ENCODE data around the gene MAST4.
A peak's percentile ranks its signal among the peaks of the same experiment; 100 is the strongest.

The MAST4 gene

GRCh38 chr5:66595756-66596635, at the start of gene MAST4 (continued):
- TF ChIP-seq ZNF148 (tag by site-specific recombination; IDR thresholded peaks at IDR 0.05; ENCODE audit: borderline replicate concordance) (no peak), ZFP3 (tag by site-specific recombination; IDR thresholded peaks at IDR 0.05; ENCODE audit: low read depth) (no peak), KLF10 (tag by site-specific recombination; IDR thresholded peaks at IDR 0.05) (peak; percentile 65; the same call in 1 of the 2 replicates), ZNF202 (tag by site-specific recombination; IDR thresholded peaks at IDR 0.05; ENCODE audit: borderline replicate concordance) (no peak), FEZF1 (tag by site-specific recombination; IDR thresholded peaks at IDR 0.05) (no peak), ZNF530 (tag by site-specific recombination; IDR thresholded peaks at IDR 0.05; ENCODE audit: low read depth) (no peak), ZSCAN16 (tag by site-specific recombination; IDR thresholded peaks at IDR 0.05) (no peak), ZBTB8A (tag by site-specific recombination; IDR thresholded peaks at IDR 0.05) (peak; percentile 79), ZFP69B (tag by site-specific recombination; IDR thresholded peaks at IDR 0.05) (no peak), ZNF654 (tag by site-specific recombination; IDR thresholded peaks at IDR 0.05; ENCODE audit: low read depth) (no peak), SCRT1 (tag by site-specific recombination; IDR thresholded peaks at IDR 0.05; ENCODE audit: borderline replicate concordance) (no peak), ZNF776 (tag by site-specific recombination; IDR thresholded peaks at IDR 0.05; ENCODE audit: borderline replicate concordance) (no peak), ZNF211 (tag by site-specific recombination; IDR thresholded peaks at IDR 0.05; ENCODE audit: low read depth) (no peak), ZNF48 (tag by site-specific recombination; IDR thresholded peaks at IDR 0.05) (no peak), REPIN1 (tag by site-specific recombination; IDR thresholded peaks at IDR 0.05; ENCODE audit: low read depth) (no peak), WT1 (tag by site-specific recombination; IDR thresholded peaks at IDR 0.05) (no peak), ZNF785 (tag by site-specific recombination; IDR thresholded peaks at IDR 0.05) (no peak), ZNF843 (tag by site-specific recombination; IDR thresholded peaks at IDR 0.05) (no peak; the same call in 1 of the 2 replicates), ZNF16 (tag by site-specific recombination; IDR thresholded peaks at IDR 0.05; ENCODE audit: low read depth) (no peak), ZNF416 (tag by site-specific recombination; IDR thresholded peaks at IDR 0.05) (no peak), GFI1B (tag by site-specific recombination; IDR thresholded peaks at IDR 0.05) (no peak), ZNF561 (tag by site-specific recombination; IDR thresholded peaks at IDR 0.05; ENCODE audit: borderline replicate concordance) (0 out of 2 replicates have a peak, but pooled peaks have one; percentile 77), ZBTB7A (tag by site-specific recombination; IDR thresholded peaks at IDR 0.05; ENCODE audit: low read depth) (no peak), HOXA7 (CRISPR knock-in tag; IDR thresholded peaks at IDR 0.05; ENCODE audit: borderline replicate concordance) (no peak), ZNF37A (tag by site-specific recombination; IDR thresholded peaks at IDR 0.05) (no peak), KLF7 (tag by site-specific recombination; IDR thresholded peaks at IDR 0.05; ENCODE audit: borderline replicate concordance) (no peak), ZIC2 (tag by site-specific recombination; IDR thresholded peaks at IDR 0.05) (no peak; the same call in 1 of the 2 replicates), ZNF155 (tag by site-specific recombination; IDR thresholded peaks at IDR 0.05) (no peak)
- TF ChIP-seq, protein P1, sequence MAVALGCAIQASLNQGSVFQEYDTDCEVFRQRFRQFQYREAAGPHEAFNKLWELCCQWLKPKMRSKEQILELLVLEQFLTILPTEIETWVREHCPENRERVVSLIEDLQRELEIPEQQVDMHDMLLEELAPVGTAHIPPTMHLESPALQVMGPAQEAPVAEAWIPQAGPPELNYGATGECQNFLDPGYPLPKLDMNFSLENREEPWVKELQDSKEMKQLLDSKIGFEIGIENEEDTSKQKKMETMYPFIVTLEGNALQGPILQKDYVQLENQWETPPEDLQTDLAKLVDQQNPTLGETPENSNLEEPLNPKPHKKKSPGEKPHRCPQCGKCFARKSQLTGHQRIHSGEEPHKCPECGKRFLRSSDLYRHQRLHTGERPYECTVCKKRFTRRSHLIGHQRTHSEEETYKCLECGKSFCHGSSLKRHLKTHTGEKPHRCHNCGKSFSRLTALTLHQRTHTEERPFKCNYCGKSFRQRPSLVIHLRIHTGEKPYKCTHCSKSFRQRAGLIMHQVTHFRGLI (tag by site-specific recombination; IDR thresholded peaks at IDR 0.05) = peak; percentile 69
- TF ChIP-seq, protein P2, sequence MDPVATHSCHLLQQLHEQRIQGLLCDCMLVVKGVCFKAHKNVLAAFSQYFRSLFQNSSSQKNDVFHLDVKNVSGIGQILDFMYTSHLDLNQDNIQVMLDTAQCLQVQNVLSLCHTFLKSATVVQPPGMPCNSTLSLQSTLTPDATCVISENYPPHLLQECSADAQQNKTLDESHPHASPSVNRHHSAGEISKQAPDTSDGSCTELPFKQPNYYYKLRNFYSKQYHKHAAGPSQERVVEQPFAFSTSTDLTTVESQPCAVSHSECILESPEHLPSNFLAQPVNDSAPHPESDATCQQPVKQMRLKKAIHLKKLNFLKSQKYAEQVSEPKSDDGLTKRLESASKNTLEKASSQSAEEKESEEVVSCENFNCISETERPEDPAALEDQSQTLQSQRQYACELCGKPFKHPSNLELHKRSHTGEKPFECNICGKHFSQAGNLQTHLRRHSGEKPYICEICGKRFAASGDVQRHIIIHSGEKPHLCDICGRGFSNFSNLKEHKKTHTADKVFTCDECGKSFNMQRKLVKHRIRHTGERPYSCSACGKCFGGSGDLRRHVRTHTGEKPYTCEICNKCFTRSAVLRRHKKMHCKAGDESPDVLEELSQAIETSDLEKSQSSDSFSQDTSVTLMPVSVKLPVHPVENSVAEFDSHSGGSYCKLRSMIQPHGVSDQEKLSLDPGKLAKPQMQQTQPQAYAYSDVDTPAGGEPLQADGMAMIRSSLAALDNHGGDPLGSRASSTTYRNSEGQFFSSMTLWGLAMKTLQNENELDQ (tag by site-specific recombination; IDR thresholded peaks at IDR 0.05; ENCODE audit: low read depth) = no peak
- TF ChIP-seq, protein P3, sequence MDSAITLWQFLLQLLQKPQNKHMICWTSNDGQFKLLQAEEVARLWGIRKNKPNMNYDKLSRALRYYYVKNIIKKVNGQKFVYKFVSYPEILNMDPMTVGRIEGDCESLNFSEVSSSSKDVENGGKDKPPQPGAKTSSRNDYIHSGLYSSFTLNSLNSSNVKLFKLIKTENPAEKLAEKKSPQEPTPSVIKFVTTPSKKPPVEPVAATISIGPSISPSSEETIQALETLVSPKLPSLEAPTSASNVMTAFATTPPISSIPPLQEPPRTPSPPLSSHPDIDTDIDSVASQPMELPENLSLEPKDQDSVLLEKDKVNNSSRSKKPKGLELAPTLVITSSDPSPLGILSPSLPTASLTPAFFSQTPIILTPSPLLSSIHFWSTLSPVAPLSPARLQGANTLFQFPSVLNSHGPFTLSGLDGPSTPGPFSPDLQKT (IDR thresholded peaks at IDR 0.05; ENCODE audit: borderline replicate concordance, low read depth, low read length) = no peak
- TF ChIP-seq, protein P4, sequence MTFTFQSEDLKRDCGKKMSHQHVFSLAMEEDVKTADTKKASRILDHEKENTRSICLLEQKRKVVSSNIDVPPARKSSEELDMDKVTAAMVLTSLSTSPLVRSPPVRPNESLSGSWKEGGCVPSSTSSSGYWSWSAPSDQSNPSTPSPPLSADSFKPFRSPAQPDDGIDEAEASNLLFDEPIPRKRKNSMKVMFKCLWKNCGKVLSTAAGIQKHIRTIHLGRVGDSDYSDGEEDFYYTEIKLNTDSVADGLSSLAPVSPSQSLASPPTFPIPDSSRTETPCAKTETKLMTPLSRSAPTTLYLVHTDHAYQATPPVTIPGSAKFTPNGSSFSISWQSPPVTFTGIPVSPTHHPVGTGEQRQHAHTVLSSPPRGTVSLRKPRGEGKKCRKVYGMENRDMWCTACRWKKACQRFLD (tag by site-specific recombination; IDR thresholded peaks at IDR 0.05) = no peak
